Endothelial cell of umbilical vein (primary cell): ENCODE measurements around the gene CEP350. TPM values are rescaled to one million over a fixed set of nuclear protein-coding genes. Genes with fewer than 3 reads are reported as not detected.

Experiments used
- BruUV-seq: library from RNA; stranded (reverse); fragments of 400-500 nt; replicated peaks from 2 replicates; lab custom pipeline; 2021; lab: Mats Ljungman, UMichigan
- CTCF ChIA-PET: fragments of 300-600, 350-600 bp; sonication (Branson Sonifier 250); formaldehyde crosslinking; loops from one replicate; lab custom pipeline; 2021; ENCODE audit warnings: antibody characterized with exemption, inconsistent platforms; lab: Charles Lee
- POLR2A ChIA-PET: fragments of 300-600, 350-600 bp; sonication (Branson Sonifier 250); formaldehyde crosslinking; loops from one replicate; lab custom pipeline; 2021; ENCODE audit warnings: antibody characterized with exemption, inconsistent platforms; lab: Charles Lee
- DNase-seq: peaks from one replicate; pipeline ENCODE4 v3.0.0-alpha.2; 2011; ENCODE audit warnings: low read depth, low spot score
- FAIRE-seq: peaks from 2 replicates; lab custom pipeline; 2011; peaks lifted over from hg19 to GRCh38; lab: Jason Lieb, UNC
- H2AFZ ChIP-seq: 2 replicates; pipeline ENCODE4 v1.6.0; 2012; ENCODE audit warnings: low read depth, low read length, control low read depth, inconsistent platforms
- H3K27ac ChIP-seq: 2 replicates; pipeline ENCODE4 v1.5.1; 2011; ENCODE audit warnings: low read depth, mild to moderate bottlenecking, control low read depth, low read length, moderate library complexity; ENCODE audit not compliant: insufficient read depth
- H3K27me3 ChIP-seq, 2 experiments: 2 replicates each; pipeline versions ENCODE4 v1.6.0 to v1.6.1; 2011; ENCODE audit warnings: low read length in 2 of 2, mixed read lengths in 1 of 2; ENCODE audit not compliant: control insufficient read depth in 2 of 2, insufficient read depth in 2 of 2
- H3K36me3 ChIP-seq, 2 experiments: 2 replicates in 1 of 2; 3 replicates in 1 of 2; pipeline ENCODE4 v1.5.1; 2011; ENCODE audit warnings: low read length in 2 of 2, mild to moderate bottlenecking in 1 of 2, moderate library complexity in 1 of 2; ENCODE audit not compliant: control insufficient read depth in 2 of 2, insufficient read depth in 2 of 2; ENCODE audit errors: extremely low read depth in 1 of 2
- H3K4me1 ChIP-seq: 3 replicates; pipeline ENCODE4 v1.5.1; 2011; ENCODE audit warnings: mild to moderate bottlenecking, low read length; ENCODE audit not compliant: control insufficient read depth, insufficient read depth; ENCODE audit errors: extremely low read depth
- H3K4me2 ChIP-seq: 2 replicates; pipeline ENCODE4 v1.6.1; 2011; ENCODE audit warnings: low read length, control low read depth, mixed read lengths; ENCODE audit not compliant: insufficient read depth
- H3K4me3 ChIP-seq, 3 experiments: fragments of 200-600 bp in 1 of 3; sonication (generic), shearing (Covaris generic) in 1 of 3; replicated peaks in 1 of 3; 2 replicates each; pipeline ENCODE4 v1.5.1; 2011 to 2016; ENCODE audit warnings: control low read depth in 3 of 3, low read length in 3 of 3, mild to moderate bottlenecking in 2 of 3, inconsistent platforms in 1 of 3, low read depth in 1 of 3, moderate library complexity in 1 of 3; ENCODE audit not compliant: insufficient read depth in 1 of 3
- H3K79me2 ChIP-seq: 2 replicates; pipeline ENCODE4 v1.6.0; 2012; ENCODE audit warnings: low read length, inconsistent platforms; ENCODE audit not compliant: control insufficient read depth, insufficient read depth
- H3K9ac ChIP-seq: replicated peaks from 2 replicates; pipeline ENCODE3; 2011; ENCODE audit warnings: low read length, control low read depth; ENCODE audit not compliant: insufficient read depth; ENCODE audit errors: extremely low read depth
- H3K9me1 ChIP-seq: replicated peaks from 3 replicates; pipeline ENCODE4 v1.6.0; 2011; ENCODE audit warnings: mild to moderate bottlenecking, low read length; ENCODE audit not compliant: control insufficient read depth, insufficient read depth; ENCODE audit errors: extremely low read depth
- H3K9me3 ChIP-seq: replicated peaks from 2 replicates; pipeline ENCODE4 v1.5.1; 2012; ENCODE audit warnings: low read length, inconsistent platforms; ENCODE audit not compliant: control insufficient read depth, insufficient read depth
- H4K20me1 ChIP-seq: replicated peaks from 2 replicates; pipeline ENCODE3; 2011; ENCODE audit warnings: mild to moderate bottlenecking, low read length; ENCODE audit not compliant: control insufficient read depth, insufficient read depth; ENCODE audit errors: extremely low read depth
- CTCF ChIP-seq, 2 donors: IDR thresholded peaks; 1 replicate in 1 of 2; 2 replicates in 1 of 2; pipeline ENCODE4 v1.5.1; 2011; ENCODE audit warnings: low read length in 2 of 2, mild to moderate bottlenecking in 2 of 2, moderate library complexity in 2 of 2, control low read depth in 1 of 2, inconsistent platforms in 1 of 2, low read depth in 1 of 2; ENCODE audit not compliant: insufficient read depth in 1 of 2; ENCODE audit errors: extremely low read depth in 1 of 2
- EZH2 ChIP-seq: IDR thresholded peaks from 2 replicates; pipeline ENCODE4 v1.6.1; 2012; ENCODE audit warnings: borderline replicate concordance, low read depth, mild to moderate bottlenecking, moderate library complexity, low read length, inconsistent platforms; ENCODE audit not compliant: severe bottlenecking
- FOS ChIP-seq: IDR thresholded peaks from 2 replicates; pipeline ENCODE4 v1.6.1; 2011; ENCODE audit warnings: mild to moderate bottlenecking, low read length, moderate library complexity, borderline replicate concordance; ENCODE audit not compliant: insufficient read depth
- GATA2 ChIP-seq: IDR thresholded peaks from 2 replicates; pipeline ENCODE4 v1.7.0; 2011; ENCODE audit warnings: low read depth, mild to moderate bottlenecking, moderate library complexity, mixed read lengths, low read length; ENCODE audit not compliant: insufficient read length, insufficient read depth
- JUN ChIP-seq: IDR thresholded peaks from 2 replicates; pipeline ENCODE4 v1.6.1; 2011; ENCODE audit warnings: borderline replicate concordance, low read depth; ENCODE audit not compliant: insufficient read length, insufficient read depth
- MAX ChIP-seq: IDR thresholded peaks from 2 replicates; pipeline ENCODE4 v1.6.1; 2011; ENCODE audit not compliant: insufficient read depth, insufficient read length
- MYC ChIP-seq: IDR thresholded peaks from one replicate; pipeline ENCODE4 v1.6.1; 2011; ENCODE audit warnings: mild to moderate bottlenecking, low read depth, low read length
- POLR2A ChIP-seq: IDR thresholded peaks from 2 replicates; pipeline ENCODE4 v1.6.1; 2012; ENCODE audit warnings: low read depth, mild to moderate bottlenecking, control low read depth, low read length
- POLR2AphosphoS5 ChIP-seq: IDR thresholded peaks from 2 replicates; pipeline ENCODE4 v1.6.1; 2012; ENCODE audit warnings: low read depth, mild to moderate bottlenecking, control low read depth, low read length, moderate library complexity; ENCODE audit not compliant: insufficient read depth
- dilution Hi-C: fragments of 300-500 bp; cut with MboI; formaldehyde crosslinking; loops from one replicate; pipeline ENCODE4 v1.15.0; 2019; ENCODE audit warnings: low sequenced_read_pairs; ENCODE audit not compliant: extremely low pct_ligation_motif_present
- intact Hi-C: fragments of 100-400 bp; cut with micrococcal nuclease; formaldehyde crosslinking; loops from one replicate; pipeline ENCODE4 v1.10.0; 2022
- polyA plus RNA-seq, 4 experiments: library from polyadenylated mRNA; depleted of rRNA in 3 of 4; stranded (reverse) in 3 of 4; unstranded in 1 of 4; fragments of >200 nt; gene quantifications; 2 replicates each; pipeline versions ENCODE4 v1.2.1 to v1.2.3, GENCODE V29; 2011 to 2012; ENCODE audit warnings: missing spikeins in 1 of 4
- total RNA-seq: library from RNA; stranded (reverse); gene quantifications from 2 replicates; pipeline ENCODE4 v1.2.3, GENCODE V29; 2021

Gene CEP350
- total and polyA plus RNA-seq, 2 donors (not counting 3 experiments of a cell fraction or from before 2014, with no cell fraction given): 4.8 to 30.1 TPM

DNA sequence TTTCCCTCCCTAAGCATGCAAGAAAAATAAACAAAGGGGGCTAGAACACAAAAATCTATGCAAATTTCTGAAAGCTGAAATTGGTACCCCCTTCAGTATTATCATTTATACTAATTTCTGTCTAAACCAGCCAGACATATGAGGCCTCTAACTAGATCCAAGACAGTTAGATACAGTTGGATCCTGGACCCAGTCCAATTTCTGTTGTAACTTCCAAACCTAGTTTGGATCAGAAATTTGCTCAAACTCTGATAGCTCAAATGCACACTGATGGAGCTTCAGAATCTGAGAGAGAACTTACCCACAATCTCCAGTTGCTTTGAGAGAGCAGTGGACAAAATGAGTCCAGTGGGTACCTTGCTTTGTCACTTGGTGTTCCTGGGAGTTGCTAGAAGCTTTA lies 11.9 kb downstream of the CEP350 start:
- FAIRE-seq: no peak
- no peak overlapping the region for H3K27ac ChIP-seq
- no peaks in the 10 kb centered on the region for H3K9me3 ChIP-seq
- TF ChIP-seq POLR2A: no peak
- TF ChIP-seq POLR2AphosphoS5: no peak
- TF ChIP-seq JUN: no peak
- no peak for TF ChIP-seq CTCF (IDR thresholded peaks at IDR 0.05; ENCODE audit: extremely low read depth in 1 of 2, insufficient read depth in 1 of 2, low read depth in 1 of 2, low read length in 2 of 2)
- no peak for TF ChIP-seq MYC
- TF ChIP-seq MAX: no peak
- no peak for TF ChIP-seq EZH2
- TF ChIP-seq FOS: no peak
- TF ChIP-seq GATA2: no peak
- H3K79me2 ChIP-seq: peaks cover 66% of the 10 kb centered on the region
- H3K27me3 ChIP-seq: no peaks in the 10 kb centered on the region
- POLR2A ChIA-PET: no interaction called here
- H3K9me1 ChIP-seq: no peaks in the 10 kb centered on the region
- no TSS peak for BruUV-seq
- intact Hi-C loops (no loop called here), dilution Hi-C loops (no loop called here)
- no peak overlapping the region for H3K4me2 ChIP-seq
- H3K4me3 ChIP-seq: no peak overlapping the region
- no peak for DNase-seq
- no peaks in the 10 kb centered on the region for H4K20me1 ChIP-seq
- peaks cover 0 to 3% of the 10 kb centered on the region in 2 experiments for H3K36me3 ChIP-seq
- no peak overlapping the region for H3K9ac ChIP-seq
- no peak overlapping the region for H2AFZ ChIP-seq
- peaks cover 11% of the 10 kb centered on the region for H3K4me1 ChIP-seq
- CTCF ChIA-PET: interaction anchor here (0.8 to 1.0 kb wide), 2 partner anchors 13 to 55 kb away, joined by 3 read pairs; no protein-coding TSS in a partner anchor
